Large intestine (tissue), 12 donors: Measurements from ENCODE around the gene CIROP. TPM values are rescaled to one million over a fixed set of nuclear protein-coding genes. Genes with fewer than 3 reads are reported as not detected.

ENCODE experiments used
- DNase-seq, 2 donors: peaks; one replicate each; pipeline versions ENCODE4 v3.0.0 to v3.0.0-alpha.2; 2013
- H3K27ac ChIP-seq: one replicate; pipeline ENCODE4 v1.5.1; 2013; ENCODE audit warnings: low read length
- H3K27me3 ChIP-seq: 2 replicates; pipeline ENCODE4 v1.6.1; 2013; ENCODE audit warnings: low read length; ENCODE audit not compliant: control insufficient read depth, insufficient read depth
- H3K36me3 ChIP-seq: 2 replicates; pipeline ENCODE4 v1.6.1; 2013; ENCODE audit warnings: low read length; ENCODE audit not compliant: control insufficient read depth, insufficient read depth
- H3K4me1 ChIP-seq: one replicate; pipeline ENCODE4 v1.6.1; 2013; ENCODE audit warnings: low read length; ENCODE audit not compliant: control insufficient read depth, insufficient read depth
- H3K4me3 ChIP-seq: one replicate; pipeline ENCODE4 v1.5.1; 2013; ENCODE audit warnings: low read length
- H3K9me3 ChIP-seq: one replicate; pipeline ENCODE4 v1.6.1; 2013; ENCODE audit warnings: mild to moderate bottlenecking, low read depth, low read length, moderate library complexity; ENCODE audit not compliant: control insufficient read depth
- WGBS: methylation state at CpG from one replicate; pipeline ENCODE4 v1.1.5; 2013; ENCODE audit warnings: low lambda C conversion rate; ENCODE audit not compliant: insufficient coverage; 5-methylcytosine and 5-hydroxymethylcytosine counted together
- long read RNA-seq, 11 donors: transcript quantifications; one replicate each; lab custom pipeline, GENCODE V29; 2026
- polyA plus RNA-seq: library from polyadenylated mRNA; unstranded; fragments of 120-200 nt; gene quantifications from one replicate; pipeline ENCODE4 v1.2.1, GENCODE V29; 2013

Gene CIROP, protein sequence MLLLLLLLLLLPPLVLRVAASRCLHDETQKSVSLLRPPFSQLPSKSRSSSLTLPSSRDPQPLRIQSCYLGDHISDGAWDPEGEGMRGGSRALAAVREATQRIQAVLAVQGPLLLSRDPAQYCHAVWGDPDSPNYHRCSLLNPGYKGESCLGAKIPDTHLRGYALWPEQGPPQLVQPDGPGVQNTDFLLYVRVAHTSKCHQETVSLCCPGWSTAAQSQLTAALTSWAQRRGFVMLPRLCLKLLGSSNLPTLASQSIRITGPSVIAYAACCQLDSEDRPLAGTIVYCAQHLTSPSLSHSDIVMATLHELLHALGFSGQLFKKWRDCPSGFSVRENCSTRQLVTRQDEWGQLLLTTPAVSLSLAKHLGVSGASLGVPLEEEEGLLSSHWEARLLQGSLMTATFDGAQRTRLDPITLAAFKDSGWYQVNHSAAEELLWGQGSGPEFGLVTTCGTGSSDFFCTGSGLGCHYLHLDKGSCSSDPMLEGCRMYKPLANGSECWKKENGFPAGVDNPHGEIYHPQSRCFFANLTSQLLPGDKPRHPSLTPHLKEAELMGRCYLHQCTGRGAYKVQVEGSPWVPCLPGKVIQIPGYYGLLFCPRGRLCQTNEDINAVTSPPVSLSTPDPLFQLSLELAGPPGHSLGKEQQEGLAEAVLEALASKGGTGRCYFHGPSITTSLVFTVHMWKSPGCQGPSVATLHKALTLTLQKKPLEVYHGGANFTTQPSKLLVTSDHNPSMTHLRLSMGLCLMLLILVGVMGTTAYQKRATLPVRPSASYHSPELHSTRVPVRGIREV
- polyA plus RNA-seq, result 0.01 TPM
- long read RNA-seq, donor 1, result 0 reads
- long read RNA-seq, donor 2, result 0 reads
- long read RNA-seq, donor 3, result 0 reads
- long read RNA-seq, donor 4, result 0 reads
- long read RNA-seq, donor 5, result 0 reads
- long read RNA-seq, donor 6, result 0 reads
- long read RNA-seq, donor 7, result 0 reads
- long read RNA-seq, donor 8, result 0 reads
- long read RNA-seq, donor 9, result 0 reads
- long read RNA-seq, donor 10, result 0 reads
- long read RNA-seq, donor 11, result 0 reads

- H3K27me3 ChIP-seq, result peaks cover 10% of the 10 kb centered on the region
- WGBS, result no CpG with 5 or more reads among the region's 11 CpGs
- no peaks in the 10 kb centered on the region for H3K36me3 ChIP-seq
- H3K4me3 ChIP-seq, result no peak within 1 kb of the TSS
- no peak within 1 kb of the TSS for H3K27ac ChIP-seq
- no peaks in the 10 kb centered on the region for H3K4me1 ChIP-seq
- no peak for DNase-seq
- H3K9me3 ChIP-seq, result peaks cover 7% of the 10 kb centered on the region
These were observed at the start of gene CIROP for GRCh38 chr14:23104591-23105347. Gene CIROP, minus strand, starts transcription at chr14:23104989. Its CDS starts 69 bp downstream, at chr14:23104920.

- Histone ChIP-seq H3K27me3 (no peaks in the 10 kb centered on the region), H3K36me3 (peaks cover 14% of the 10 kb centered on the region), H3K27ac (peak overlapping the region; percentile 76), H3K4me1 (peaks cover 27% of the 10 kb centered on the region), H3K9me3 (no peaks in the 10 kb centered on the region), H3K4me3 (no peak overlapping the region)
- 20% methylated on average over 1 of the region's 28 CpGs for WGBS
- peak; percentile 47 to 75 for DNase-seq
These were observed 49.3 kb upstream of the CIROP start for GRCh38 chr14:23153851-23154796.

- whole genome bisulfite sequencing, result no CpG with 5 or more reads among the region's 2 CpGs
These were observed 46.6 kb upstream of the CIROP start for GRCh38 chr14:23151342-23151741.

GRCh38 chr14:23149745-23150144, 45.0 kb upstream of the CIROP start:
- H3K27ac ChIP-seq, result no peak overlapping the region
- peaks cover 15% of the 10 kb centered on the region for H3K36me3 ChIP-seq
- no peak for DNase-seq
- H3K9me3 ChIP-seq, result no peaks in the 10 kb centered on the region
- no peak overlapping the region for H3K4me3 ChIP-seq
- no peaks in the 10 kb centered on the region for H3K27me3 ChIP-seq
- H3K4me1 ChIP-seq, result peaks cover 25% of the 10 kb centered on the region

More at GRCh38 chr14:23151342-23151741, 46.6 kb upstream of the CIROP start:
- Histone ChIP-seq H3K4me1 (peaks cover 31% of the 10 kb centered on the region), H3K27me3 (no peaks in the 10 kb centered on the region), H3K36me3 (peaks cover 15% of the 10 kb centered on the region), H3K4me3 (no peak overlapping the region), H3K27ac (no peak overlapping the region), H3K9me3 (no peaks in the 10 kb centered on the region)
- DNase-seq, result no peak

- H3K4me1 ChIP-seq, result peaks cover 15% of the 10 kb centered on the region
- no peaks in the 10 kb centered on the region for H3K27me3 ChIP-seq
- WGBS, result no CpG with 5 or more reads among the region's 5 CpGs
- no peak overlapping the region for H3K27ac ChIP-seq
- DNase-seq, result no peak
- H3K4me3 ChIP-seq, result no peak overlapping the region
- no peaks in the 10 kb centered on the region for H3K9me3 ChIP-seq
- peaks cover 15% of the 10 kb centered on the region for H3K36me3 ChIP-seq
These were observed 43.9 kb upstream of the CIROP start for GRCh38 chr14:23148591-23149249.

- H3K4me3 ChIP-seq, result no peak overlapping the region
- peaks cover 6% of the 10 kb centered on the region for H3K4me1 ChIP-seq
- H3K27ac ChIP-seq, result no peak overlapping the region
- no peaks in the 10 kb centered on the region for H3K27me3 ChIP-seq
- peaks cover 22% of the 10 kb centered on the region for H3K36me3 ChIP-seq
- DNase-seq, result no peak
- WGBS, result no CpG with 5 or more reads among the region's 1 CpG
- no peaks in the 10 kb centered on the region for H3K9me3 ChIP-seq
These were observed 42.9 kb upstream of the CIROP start for GRCh38 chr14:23147676-23148075.

DNA sequence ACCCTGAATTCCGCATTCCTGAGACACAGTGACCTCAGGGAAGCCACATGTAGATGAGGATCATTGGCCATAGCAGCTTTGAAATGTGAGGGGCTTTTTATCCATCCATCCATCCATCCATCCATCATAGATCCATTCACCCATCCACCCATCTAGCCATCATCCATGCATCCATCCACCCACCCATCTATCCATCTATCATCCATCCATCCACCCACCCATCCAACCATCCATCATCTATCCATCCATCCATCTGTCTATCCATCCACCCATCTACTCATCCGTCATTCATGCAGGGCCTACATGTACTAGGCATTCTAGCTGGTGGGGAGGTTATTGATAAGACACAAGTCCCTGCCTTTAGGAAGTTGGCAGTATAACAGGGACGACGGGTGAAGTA, 42.2 kb upstream of the CIROP start:
- Histone ChIP-seq H3K27ac (peak overlapping the region; percentile 80), H3K36me3 (peaks cover 24% of the 10 kb centered on the region), H3K27me3 (no peaks in the 10 kb centered on the region), H3K9me3 (no peaks in the 10 kb centered on the region), H3K4me3 (no peak overlapping the region), H3K4me1 (peaks cover 6% of the 10 kb centered on the region)
- WGBS, result 100% methylated on average over 2 of the region's 4 CpGs
- no peak for DNase-seq

- DNase-seq, result peak; percentile 44 to 57
- Histone ChIP-seq H3K27me3 (no peaks in the 10 kb centered on the region), H3K36me3 (peaks cover 27% of the 10 kb centered on the region), H3K4me3 (no peak overlapping the region), H3K27ac (peak overlapping the region; percentile 80), H3K4me1 (peaks cover 6% of the 10 kb centered on the region), H3K9me3 (no peaks in the 10 kb centered on the region)
- WGBS, result no CpG with 5 or more reads among the region's 2 CpGs
These were observed 41.6 kb upstream of the CIROP start for GRCh38 chr14:23146351-23146910.
